Activated naive CD4-positive, alpha-beta T cell treated with anti-CD3 and anti-CD28 coated beads, Interleukin-2, amount 50 U/mL, for 72 hours (primary cell): Measurements from ENCODE around the gene SH3BP2. TPM values are rescaled to one million over a fixed set of nuclear protein-coding genes. Genes with fewer than 3 reads are reported as not detected.

Experiments used
- ATAC-seq, 2 donors: fragments of 150-1000 bp; cut with Tn5 transposase; 2 replicates each; pipeline ENCODE4 v1.10.0; 2021; ENCODE audit warnings: mild to moderate bottlenecking in 2 of 2, moderate library complexity in 2 of 2
- DNase-seq, 2 donors: peaks; one replicate each; pipeline ENCODE4 v3.0.0; 2021 to 2022; ENCODE audit warnings: low spot score in 2 of 2
- H3K27ac Mint-ChIP-seq, 2 donors: one replicate each; pipeline ENCODE4 v1.8.0; 2022; ENCODE audit warnings: mild to moderate bottlenecking in 2 of 2, mixed read lengths in 2 of 2
- H3K36me3 Mint-ChIP-seq, 2 donors: one replicate each; pipeline ENCODE4 v1.8.0; 2022; ENCODE audit warnings: mixed read lengths in 2 of 2
- H3K9me3 Mint-ChIP-seq, 2 donors: one replicate each; pipeline ENCODE4 v1.8.0; 2022; ENCODE audit warnings: mixed read lengths in 2 of 2
- total RNA-seq, 2 donors: library from RNA; stranded (reverse); gene quantifications; one replicate each; pipeline ENCODE4 v1.2.3, GENCODE V29; 2022

Gene SH3BP2
- total RNA-seq, 2 donors from 2014 or later = 56.6 to 77.6 TPM

DNA sequence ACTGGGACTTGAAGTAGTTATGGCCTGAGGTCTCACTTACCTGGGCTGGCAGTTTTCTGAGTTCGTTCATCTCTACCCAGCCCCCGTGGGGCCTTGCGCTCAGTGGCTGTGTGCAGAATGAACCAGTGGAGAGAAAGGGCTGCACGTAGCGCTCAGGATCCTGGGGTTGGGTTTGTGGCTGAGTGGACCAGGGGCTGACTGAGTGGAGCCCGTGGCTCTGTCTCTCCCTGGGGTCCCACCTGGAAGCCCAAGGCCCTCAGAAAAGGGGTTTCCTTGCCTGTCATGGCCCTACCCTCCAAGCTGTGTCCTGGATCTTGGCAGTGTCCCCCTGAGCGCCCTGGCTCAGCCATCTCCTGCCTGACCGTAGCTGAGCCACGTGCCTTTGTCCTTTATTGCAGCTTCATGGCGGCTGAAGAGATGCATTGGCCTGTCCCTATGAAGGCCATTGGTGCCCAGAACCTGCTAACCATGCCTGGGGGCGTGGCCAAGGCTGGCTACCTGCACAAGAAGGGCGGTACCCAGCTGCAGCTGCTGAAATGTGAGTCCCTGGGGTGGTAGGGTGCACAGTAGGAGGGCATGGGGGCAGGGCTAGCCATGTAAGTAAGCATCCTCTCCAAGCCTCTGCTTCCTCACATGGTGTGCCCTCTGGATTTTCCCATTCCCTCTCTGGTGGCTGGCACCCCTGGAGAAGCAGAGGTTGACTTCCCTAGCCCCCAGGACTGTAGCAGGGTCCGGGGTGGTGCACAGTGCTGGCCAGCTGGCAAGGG lies 27.5 kb downstream of the SH3BP2 start:
- H3K36me3 Mint-ChIP-seq = peaks cover 2 to 43% of the 10 kb centered on the region in 2 donors

DNA sequence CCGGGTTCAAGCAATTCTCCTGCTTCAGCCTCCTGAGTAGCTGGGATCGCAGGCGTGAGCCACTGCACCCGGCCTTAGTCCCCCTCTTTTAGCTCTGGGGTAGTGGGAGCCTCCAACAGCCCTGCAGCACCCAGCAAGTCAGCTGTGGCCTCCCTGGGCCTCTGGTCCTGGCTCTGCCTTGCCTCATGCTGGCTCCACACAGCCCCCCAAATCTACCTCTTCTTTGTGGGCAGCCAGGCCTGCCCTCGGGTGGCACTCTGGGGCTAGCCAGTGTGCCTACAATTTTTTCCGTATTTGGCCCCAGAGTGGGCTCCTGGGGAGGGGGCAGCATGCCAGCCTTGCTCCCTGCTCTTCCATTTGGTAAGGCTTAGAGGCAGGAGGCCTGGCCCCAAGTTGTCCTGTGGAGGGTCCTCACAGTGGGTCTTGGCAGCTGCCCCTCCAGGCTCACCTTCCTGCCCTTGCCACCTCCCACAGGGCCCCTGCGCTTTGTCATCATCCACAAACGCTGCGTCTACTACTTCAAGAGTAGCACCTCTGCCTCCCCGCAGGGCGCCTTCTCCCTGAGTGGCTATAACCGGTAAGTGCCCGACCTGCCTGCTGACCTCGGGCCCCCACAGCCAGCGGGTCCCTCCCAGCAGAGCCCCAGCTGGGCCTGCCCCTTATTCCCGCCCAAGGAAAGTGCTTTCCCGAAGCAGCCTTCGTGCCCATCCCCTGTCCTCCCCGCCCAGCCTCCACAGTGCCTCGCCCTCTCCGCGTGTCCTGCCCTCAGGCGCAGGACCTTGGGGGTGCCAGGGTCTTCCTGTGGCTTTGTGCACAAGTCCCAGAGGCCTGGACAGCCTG lies 29.8 kb downstream of the SH3BP2 start:
- Mint-ChIP-seq H3K9me3 (peaks cover 0 to 5% of the 10 kb centered on the region in 2 donors), H3K27ac (no peak overlapping the region), H3K36me3 (peaks cover 18 to 37% of the 10 kb centered on the region in 2 donors)
- no peak for DNase-seq
- ATAC-seq = no peak

More for the DNA sequence above, 27.5 kb downstream of the SH3BP2 start:
- ATAC-seq = no peak
- DNase-seq = no peak
- H3K9me3 Mint-ChIP-seq = no peaks in the 10 kb centered on the region
- H3K27ac Mint-ChIP-seq = no peak overlapping the region

DNA sequence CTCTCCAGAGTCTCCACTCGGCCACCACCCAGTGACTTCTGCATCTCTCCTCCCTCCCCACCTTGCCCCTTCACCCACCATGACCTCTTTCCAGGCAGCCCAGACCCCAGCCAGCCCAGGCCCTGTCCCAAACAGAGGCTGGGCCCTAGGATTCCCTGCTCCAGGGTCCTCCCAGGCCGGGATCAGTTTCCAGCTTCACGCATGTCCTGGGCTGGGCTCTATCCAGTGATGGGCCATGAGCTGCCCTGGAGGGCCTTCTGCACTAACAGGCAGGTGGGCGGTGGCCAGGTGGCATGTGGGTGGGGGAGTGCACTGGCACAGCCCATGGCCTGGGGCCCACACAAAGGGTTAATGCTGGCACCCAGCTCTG lies 30.4 kb downstream of the SH3BP2 start:
- H3K27ac Mint-ChIP-seq = no peak overlapping the region
- peaks cover 18 to 37% of the 10 kb centered on the region in 2 donors for H3K36me3 Mint-ChIP-seq
- peaks cover 0 to 5% of the 10 kb centered on the region in 2 donors for H3K9me3 Mint-ChIP-seq
- ATAC-seq (no peak), DNase-seq (no peak)

GRCh38 chr4:2823671-2824328 lies 30.9 kb downstream of the SH3BP2 start:
- no peak for ATAC-seq

DNA sequence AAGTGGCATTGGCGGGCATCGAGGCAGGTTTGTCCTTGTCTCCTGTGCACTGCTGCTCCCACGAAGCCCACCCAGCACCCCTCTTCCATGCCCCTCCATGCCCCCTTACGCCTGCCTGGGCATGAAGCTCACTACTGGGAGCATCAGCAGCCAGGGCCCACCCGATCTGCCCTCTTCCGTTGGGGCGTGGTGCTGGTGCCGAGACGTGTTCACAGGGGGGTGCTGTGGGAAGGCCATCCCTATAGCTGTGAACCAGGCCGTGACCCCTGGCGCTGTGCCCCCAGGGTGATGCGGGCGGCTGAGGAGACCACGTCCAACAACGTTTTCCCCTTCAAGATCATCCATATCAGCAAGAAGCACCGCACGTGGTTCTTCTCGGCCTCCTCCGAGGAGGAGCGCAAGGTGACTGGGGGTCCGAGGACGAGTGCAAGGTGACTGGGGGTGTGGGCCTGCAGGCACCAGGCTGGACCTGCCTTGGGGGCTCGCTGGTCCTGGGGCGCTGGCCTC lies 31.5 kb downstream of the SH3BP2 start:
- ATAC-seq = no peak
- Mint-ChIP-seq H3K36me3 (peaks cover 18 to 32% of the 10 kb centered on the region in 2 donors), H3K27ac (no peak overlapping the region), H3K9me3 (peaks cover 0 to 5% of the 10 kb centered on the region in 2 donors)
- DNase-seq = no peak

More at GRCh38 chr4:2823671-2824328, 30.9 kb downstream of the SH3BP2 start:
- Mint-ChIP-seq H3K27ac (no peak overlapping the region), H3K36me3 (peaks cover 18 to 37% of the 10 kb centered on the region in 2 donors), H3K9me3 (peaks cover 0 to 5% of the 10 kb centered on the region in 2 donors)
- DNase-seq = no peak

DNA sequence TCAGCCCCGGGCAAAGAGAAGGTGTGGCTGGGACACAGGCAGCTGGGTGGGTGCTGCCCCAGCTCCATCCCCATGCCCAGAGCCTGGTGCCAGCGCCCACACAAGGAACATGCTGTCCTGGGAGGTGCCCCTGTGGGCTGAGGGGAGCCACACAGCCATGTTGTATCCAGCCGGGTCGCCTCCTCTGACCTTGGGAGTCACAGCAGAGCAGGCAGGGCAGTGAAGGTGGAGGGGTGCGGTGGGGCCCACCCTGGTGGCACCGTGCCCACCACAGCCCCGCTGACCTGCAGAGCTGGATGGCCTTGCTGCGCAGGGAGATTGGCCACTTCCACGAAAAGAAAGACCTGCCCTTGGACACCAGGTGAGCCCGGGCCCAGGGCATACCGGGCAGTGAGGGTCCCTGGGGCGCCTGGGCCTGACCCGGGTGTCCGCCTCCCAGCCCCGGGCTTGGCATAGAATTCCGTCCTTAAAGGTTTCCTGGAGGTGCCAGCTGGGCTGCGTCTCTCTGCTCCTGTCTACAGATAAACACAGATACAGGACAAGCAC lies 32.0 kb downstream of the SH3BP2 start:
- H3K9me3 Mint-ChIP-seq = peaks cover 0 to 5% of the 10 kb centered on the region in 2 donors
- H3K36me3 Mint-ChIP-seq = peaks cover 18 to 31% of the 10 kb centered on the region in 2 donors
- peak in 1 of 2 donors; percentile 52 for DNase-seq
- no peak for ATAC-seq
- H3K27ac Mint-ChIP-seq = no peak overlapping the region

- Mint-ChIP-seq H3K27ac (no peak overlapping the region), H3K9me3 (peaks cover 0 to 5% of the 10 kb centered on the region in 2 donors), H3K36me3 (peaks cover 18 to 31% of the 10 kb centered on the region in 2 donors)
- peak in 1 of 2 donors; percentile 44 for DNase-seq
- ATAC-seq = no peak
Measured at GRCh38 chr4:2825740-2826139, 32.9 kb downstream of the SH3BP2 start.

GRCh38 chr4:2827071-2827873 lies 34.4 kb downstream of the SH3BP2 start:
- DNase-seq (peak in 1 of 2 donors; percentile 44), ATAC-seq (no peak)
- Mint-ChIP-seq H3K9me3 (peaks cover 0 to 5% of the 10 kb centered on the region in 2 donors), H3K36me3 (peaks cover 18 to 28% of the 10 kb centered on the region in 2 donors), H3K27ac (no peak overlapping the region)

DNA sequence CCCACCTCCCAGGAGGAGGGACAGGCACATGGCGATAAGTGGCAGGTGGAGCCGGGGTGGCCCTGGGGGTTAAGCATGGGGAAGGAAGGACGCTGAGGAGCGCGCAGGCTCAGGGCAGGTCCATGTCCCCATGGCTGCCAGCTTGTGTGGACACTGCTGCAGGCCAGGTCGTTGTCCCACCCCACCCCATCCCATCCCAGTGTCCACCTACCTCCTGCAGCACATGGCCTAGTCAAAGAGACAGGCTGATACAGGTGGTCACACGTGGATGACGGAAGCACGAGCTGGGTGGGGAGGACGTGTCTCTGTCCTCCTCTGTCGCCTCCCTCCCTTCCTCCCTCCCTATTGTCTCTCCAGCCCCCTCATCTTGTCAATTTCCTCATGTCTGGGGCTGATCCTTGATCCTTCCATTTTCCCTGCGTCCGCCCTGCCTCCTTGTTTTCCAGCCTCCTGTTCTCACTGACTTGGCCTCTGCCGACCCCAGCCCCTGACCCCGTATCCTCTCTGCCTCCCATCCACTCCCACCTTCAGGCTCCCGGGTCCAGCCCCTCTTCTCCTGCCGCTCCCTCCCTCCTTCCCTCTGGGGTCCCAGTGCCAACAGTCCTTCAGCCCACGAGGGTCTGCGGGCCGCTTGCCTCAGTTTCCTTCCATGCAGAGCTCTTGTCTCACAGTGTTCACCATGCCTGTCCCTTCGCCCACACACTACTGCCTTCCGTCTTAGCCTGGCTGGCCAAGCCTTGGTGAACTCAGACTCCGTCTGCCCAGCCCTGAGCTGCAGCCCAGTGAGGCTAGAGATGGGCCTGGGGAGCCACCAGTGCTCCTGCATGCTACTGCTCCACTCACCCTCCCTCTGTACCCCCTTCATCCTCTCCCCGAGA lies 35.2 kb downstream of the SH3BP2 start:
- DNase-seq = peak in 1 of 2 donors; percentile 25
- no peak for ATAC-seq
- Mint-ChIP-seq H3K36me3 (peaks cover 18 to 25% of the 10 kb centered on the region in 2 donors), H3K9me3 (peaks cover 0 to 5% of the 10 kb centered on the region in 2 donors), H3K27ac (peak overlapping the region; percentile 37 to 83)

- H3K27ac Mint-ChIP-seq = peak overlapping the region; percentile 37 to 83
- H3K36me3 Mint-ChIP-seq = peaks cover 18 to 25% of the 10 kb centered on the region in 2 donors
- DNase-seq = no peak
- peaks cover 0 to 5% of the 10 kb centered on the region in 2 donors for H3K9me3 Mint-ChIP-seq
- no peak for ATAC-seq
Measured at GRCh38 chr4:2828758-2829181, 35.9 kb downstream of the SH3BP2 start.

DNA sequence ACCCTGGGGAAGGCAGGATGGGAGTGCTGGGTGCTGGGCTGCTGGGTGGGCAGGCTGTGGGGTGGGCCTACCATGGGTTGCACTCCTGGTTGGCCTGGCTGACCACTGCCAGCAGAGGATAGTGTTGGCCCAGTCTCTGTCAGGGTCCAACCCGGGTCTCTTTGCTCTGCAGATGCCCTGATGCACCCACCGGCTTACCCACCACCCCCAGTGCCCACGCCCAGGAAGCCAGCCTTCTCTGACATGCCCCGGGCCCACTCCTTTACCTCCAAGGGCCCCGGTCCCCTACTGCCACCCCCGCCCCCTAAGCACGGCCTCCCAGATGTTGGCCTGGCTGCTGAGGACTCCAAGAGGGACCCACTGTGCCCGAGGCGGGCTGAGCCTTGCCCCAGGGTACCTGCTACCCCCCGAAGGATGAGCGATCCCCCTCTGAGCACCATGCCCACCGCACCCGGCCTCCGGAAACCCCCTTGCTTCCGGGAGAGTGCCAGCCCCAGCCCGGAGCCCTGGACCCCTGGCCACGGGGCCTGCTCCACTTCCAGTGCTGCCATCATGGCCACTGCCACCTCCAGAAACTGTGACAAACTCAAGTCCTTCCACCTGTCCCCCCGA lies 36.5 kb downstream of the SH3BP2 start:
- H3K9me3 Mint-ChIP-seq = peaks cover 0 to 5% of the 10 kb centered on the region in 2 donors
- H3K27ac Mint-ChIP-seq = peak overlapping the region; percentile 37 to 70
- peaks cover 18 to 22% of the 10 kb centered on the region in 2 donors for H3K36me3 Mint-ChIP-seq
- no peak for ATAC-seq
- peak in 1 of 2 donors; percentile 48 for DNase-seq

DNA sequence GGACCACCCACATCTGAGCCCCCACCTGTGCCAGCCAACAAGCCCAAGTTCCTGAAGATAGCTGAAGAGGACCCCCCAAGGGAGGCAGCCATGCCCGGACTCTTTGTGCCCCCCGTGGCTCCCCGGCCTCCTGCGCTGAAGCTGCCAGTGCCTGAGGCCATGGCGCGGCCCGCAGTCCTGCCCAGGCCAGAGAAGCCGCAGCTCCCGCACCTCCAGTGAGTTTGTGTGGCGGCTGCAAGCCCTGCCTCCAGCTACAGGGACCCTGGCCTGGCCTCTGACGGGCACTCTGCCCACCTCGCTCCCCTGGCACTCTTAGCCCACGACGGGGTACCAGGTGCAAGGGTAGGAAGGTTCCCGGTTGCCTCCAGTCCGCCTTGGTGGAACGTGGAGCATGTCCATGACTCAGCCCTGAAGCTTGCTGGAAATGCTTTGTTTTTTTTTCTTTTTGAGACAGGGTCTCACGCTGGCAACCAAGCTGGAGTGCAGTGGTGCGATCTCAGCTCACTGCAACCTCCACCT lies 37.1 kb downstream of the SH3BP2 start:
- Mint-ChIP-seq H3K36me3 (peaks cover 18% of the 10 kb centered on the region in 2 donors), H3K27ac (peak overlapping the region in 1 of 2 donors; percentile 70), H3K9me3 (peaks cover 0 to 5% of the 10 kb centered on the region in 2 donors)
- ATAC-seq (no peak), DNase-seq (peak in 1 of 2 donors; percentile 42)

GRCh38 chr4:2830632-2831610 lies 38.0 kb downstream of the SH3BP2 start:
- Mint-ChIP-seq H3K36me3 (peaks cover 9 to 10% of the 10 kb centered on the region in 2 donors), H3K9me3 (peaks cover 0 to 5% of the 10 kb centered on the region in 2 donors), H3K27ac (no peak overlapping the region)
- ATAC-seq = no peak
- DNase-seq = peak in 1 of 2 donors; percentile 52
